Lung microvascular endothelial cell (primary cell): Measurements from ENCODE around the gene COX20. TPM values are rescaled to one million over a fixed set of nuclear protein-coding genes. Genes with fewer than 3 reads are reported as not detected.

Source experiments
- DNase-seq, 2 donors: peaks; one replicate each; pipeline versions ENCODE4 v3.0.0 to v3.0.0-alpha.2; 2010; ENCODE audit warnings: low read depth in 2 of 2
- total RNA-seq: library from RNA; depleted of rRNA; stranded (reverse); fragments of >200 nt; gene quantifications from 2 replicates; pipeline ENCODE4 v1.2.1, GENCODE V29; 2014

COX20 gene
- total RNA-seq, 1 donor from 2014 or later = 11.1 TPM

DNA sequence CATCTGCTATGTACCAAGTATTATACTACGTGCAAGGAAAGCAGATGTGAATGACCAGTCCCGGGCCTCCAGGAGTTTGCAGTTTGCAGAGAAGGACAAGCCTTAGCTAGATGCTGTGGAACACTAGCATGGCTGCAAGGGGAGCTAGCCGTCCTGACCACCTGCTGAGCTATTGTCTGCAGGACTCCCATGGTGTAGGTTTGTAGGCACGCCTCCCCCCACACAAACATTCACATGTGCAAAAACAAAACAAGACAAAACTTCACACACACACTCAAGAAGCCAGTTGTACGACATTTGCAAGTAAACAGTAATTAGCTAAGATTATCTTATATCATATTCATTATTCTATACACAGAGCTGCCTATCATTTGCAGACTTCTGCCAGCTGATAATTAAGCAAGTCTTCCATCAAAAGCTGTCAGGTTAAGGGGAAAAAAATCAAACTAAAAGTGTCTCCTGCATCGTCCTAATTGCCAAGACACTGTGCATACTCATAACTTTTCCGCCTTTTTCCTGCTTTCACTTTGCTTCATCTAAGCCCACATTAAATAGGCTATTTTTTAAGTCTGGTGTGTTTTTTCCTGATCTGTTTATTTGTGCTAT is 39.6 kb downstream of the COX20 start:
- no peak for DNase-seq

DNA sequence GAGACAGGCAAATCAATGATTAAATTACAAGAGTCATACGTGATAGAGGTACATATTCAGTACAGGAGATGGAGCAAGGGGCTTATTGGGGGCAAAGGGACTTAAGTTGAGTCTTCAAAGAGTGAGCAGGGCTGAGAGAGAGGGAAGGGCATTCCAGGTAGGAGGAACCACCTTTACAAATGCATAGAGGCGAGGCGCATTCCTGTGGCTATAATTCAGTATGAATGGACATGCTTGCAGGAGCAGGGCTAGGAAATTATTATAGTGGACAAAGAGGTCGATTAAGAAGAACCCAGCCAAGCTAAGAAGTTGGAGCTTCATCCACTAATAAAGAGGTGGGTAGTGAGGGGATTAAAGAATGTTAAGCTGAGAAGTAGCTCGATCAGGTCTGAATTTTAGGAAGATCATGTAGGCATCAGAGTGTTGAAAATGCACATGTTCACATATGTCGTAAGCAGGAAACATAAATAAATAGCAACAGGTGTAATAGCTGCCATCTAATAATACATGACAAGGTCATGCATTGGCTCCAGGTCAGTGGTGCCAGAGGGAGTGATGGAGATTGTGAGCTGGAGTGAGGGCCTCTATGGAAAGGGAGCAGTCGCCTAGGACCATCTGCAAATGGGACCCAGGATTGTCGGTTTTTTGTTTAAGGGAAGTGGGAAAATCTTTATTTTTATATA is 40.9 kb downstream of the COX20 start:
- no peak for DNase-seq

DNA sequence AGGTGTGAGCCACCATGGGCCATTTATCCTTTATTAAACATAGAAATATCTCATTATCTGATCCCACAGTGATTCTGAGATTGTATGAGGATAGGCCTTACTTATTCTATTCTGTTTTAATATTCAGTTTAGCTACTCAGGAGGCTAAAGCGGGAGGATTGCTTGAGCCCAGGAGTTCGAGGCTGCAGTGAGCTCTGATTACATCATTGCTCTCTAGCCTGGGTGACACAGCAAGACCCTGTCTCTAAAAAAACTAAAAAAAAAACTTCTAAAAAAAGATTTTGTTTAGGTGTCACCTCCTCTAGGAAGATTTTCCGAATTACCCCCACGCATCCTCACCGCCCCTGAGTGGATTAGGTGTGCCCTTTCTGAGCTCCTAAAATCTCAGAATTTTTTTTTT is 43.2 kb downstream of the COX20 start:
- no peak for DNase-seq

DNA sequence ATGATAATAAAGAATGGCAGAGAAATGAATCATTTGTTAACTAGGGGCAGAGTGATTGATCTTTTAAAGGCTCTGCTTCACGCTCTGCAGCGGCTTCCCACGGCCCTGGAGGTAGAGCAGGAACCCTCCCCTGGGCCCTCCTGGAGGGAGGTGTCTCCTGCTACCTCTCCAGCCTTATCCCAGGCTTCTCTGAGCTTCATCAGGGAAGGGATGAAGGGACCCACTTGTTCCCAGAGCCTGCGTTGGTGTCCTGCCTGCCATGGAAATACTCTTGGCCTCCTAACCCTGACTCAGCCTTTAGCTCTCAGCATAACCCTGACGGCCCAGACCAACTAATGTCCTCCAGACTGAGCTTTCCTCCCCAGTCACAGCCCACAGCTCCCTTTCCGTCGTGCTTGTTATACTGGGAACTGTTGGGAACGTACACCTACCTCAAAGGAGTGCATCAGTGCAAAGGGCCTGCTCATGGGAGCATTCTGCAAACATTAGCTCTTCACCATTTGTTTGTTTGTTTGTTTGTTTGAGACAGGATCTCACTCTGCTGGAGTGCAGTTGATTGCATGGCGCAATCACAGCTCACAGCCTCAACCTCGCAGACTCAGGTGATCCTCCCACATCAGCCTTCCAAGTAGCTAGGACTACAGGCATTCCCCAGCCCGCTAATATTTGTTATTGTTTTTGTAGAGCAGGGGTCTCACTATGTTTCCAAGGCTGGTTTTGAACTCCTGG is 46.3 kb downstream of the COX20 start:
- DNase-seq = no peak

DNA sequence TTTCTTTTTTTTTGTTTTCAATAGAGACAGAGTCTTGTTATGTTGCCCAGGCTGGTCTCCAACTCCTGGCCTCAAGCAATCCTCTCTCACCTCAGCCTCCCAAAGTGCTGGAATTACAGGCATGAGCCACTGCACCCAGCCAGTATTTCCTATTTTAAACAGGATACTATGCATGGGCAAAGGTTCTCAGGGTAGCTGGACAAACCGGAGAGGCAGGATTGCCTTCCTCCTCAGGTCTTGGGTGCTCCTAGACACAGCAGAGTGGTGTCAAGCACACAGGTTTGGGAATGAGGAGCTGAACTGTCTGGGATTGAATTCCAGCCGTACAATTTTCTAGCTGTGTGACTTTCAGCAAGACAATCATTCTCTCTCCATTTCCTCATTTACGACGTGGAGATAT is 51.8 kb downstream of the COX20 start:
- no peak for DNase-seq

DNA sequence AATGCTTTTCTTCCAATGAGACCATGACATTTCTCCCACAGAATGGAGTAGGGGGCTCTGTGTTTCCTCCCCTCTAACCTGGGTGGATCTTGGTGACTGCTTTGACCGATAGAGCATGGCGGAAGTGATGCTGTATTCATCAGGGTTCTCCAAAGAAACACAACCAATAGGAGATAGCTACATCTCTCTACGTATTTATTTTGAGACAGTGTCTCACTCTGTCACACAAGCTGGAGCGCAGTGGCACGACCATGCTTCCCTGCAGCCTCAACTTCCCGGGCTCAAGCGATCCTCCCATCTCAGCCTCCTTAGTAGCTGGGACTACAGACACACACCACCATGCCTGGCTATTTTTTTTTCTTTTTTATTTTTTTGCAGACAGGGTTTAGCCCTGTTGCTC is 58.4 kb downstream of the COX20 start:
- no peak for DNase-seq

Other genes starting within 250 kb of the COX20 start
- gene DESI2, start 182.5 kb upstream of the COX20 start, total RNA-seq = 38.9 and 41.2 TPM in 2 replicates
- gene HNRNPU, start 28.9 kb downstream of the COX20 start, total RNA-seq = 217 and 250 TPM in 2 replicates